Breast epithelium (tissue), 4 donors: ENCODE results near the gene NUP98. TPM values are rescaled to one million over a fixed set of nuclear protein-coding genes. Genes with fewer than 3 reads are reported as not detected.

Experiments
- DNase-seq, 2 donors: peaks; one replicate each; pipeline ENCODE4 v3.0.0-alpha.2; 2019; ENCODE audit warnings: low spot score in 2 of 2
- H3K27ac ChIP-seq, 2 donors: fragments of 200-600 bp; sonication (generic) in 1 of 2; one replicate each; pipeline ENCODE4 v1.5.1; 2016 to 2019; ENCODE audit warnings: mild to moderate bottlenecking in 1 of 2
- H3K27me3 ChIP-seq, 2 donors: fragments of 200-600 bp; sonication (generic) in 1 of 2; one replicate each; pipeline versions ENCODE4 v1.5.1 to v1.6.0; 2017 to 2019; ENCODE audit warnings: control low read depth in 1 of 2, mild to moderate bottlenecking in 1 of 2
- H3K36me3 ChIP-seq: fragments of 200-600 bp; one replicate; pipeline ENCODE4 v1.5.1; 2019
- H3K4me1 ChIP-seq, 2 donors: fragments of 200-600 bp; sonication (generic); one replicate each; pipeline ENCODE4 v1.5.1; 2016 to 2019; ENCODE audit warnings: control low read depth in 1 of 2
- H3K4me3 ChIP-seq, 3 donors: fragments of 200-600 bp; sonication (generic); 1 replicate in 2 of 3; 2 replicates in 1 of 3; pipeline ENCODE4 v1.5.1; 2016 to 2019; ENCODE audit warnings: mild to moderate bottlenecking in 3 of 3, moderate library complexity in 2 of 3
- H3K9me3 ChIP-seq, 2 donors: fragments of 200-600 bp; sonication (generic) in 1 of 2; one replicate each; pipeline ENCODE4 v1.5.1; 2016 to 2019; ENCODE audit warnings: control low read depth in 1 of 2
- CTCF ChIP-seq, 3 donors: fragments of 450-650 bp; IDR thresholded peaks; one replicate each; pipeline ENCODE4 v1.5.1; 2016 to 2017; ENCODE audit warnings: antibody characterized with exemption in 3 of 3, mild to moderate bottlenecking in 3 of 3, moderate library complexity in 3 of 3
- POLR2A ChIP-seq: fragments of 450-650 bp; IDR thresholded peaks from one replicate; pipeline ENCODE4 v1.6.1; 2016; ENCODE audit warnings: antibody characterized with exemption, mild to moderate bottlenecking, moderate library complexity
- POLR2AphosphoS5 ChIP-seq, 3 donors: sonication (generic); formaldehyde crosslinking; IDR thresholded peaks; one replicate each; pipeline ENCODE4 v1.6.1; 2017; ENCODE audit warnings: antibody characterized with exemption in 3 of 3
- intact Hi-C: fragments of 100-400 bp; cut with DNase I; formaldehyde crosslinking; loops from one replicate; pipeline ENCODE4 v1.15.1; 2023; ENCODE audit warnings: low total_unique reads
- total RNA-seq, 3 donors: library from RNA; depleted of rRNA; stranded (reverse); fragments of >200 nt; gene quantifications; one replicate each; pipeline ENCODE4 v1.1.0, GENCODE V29; 2016

Gene NUP98
- total RNA-seq, 3 donors from 2014 or later, result 98.1 to 178 (median 142) TPM

DNA sequence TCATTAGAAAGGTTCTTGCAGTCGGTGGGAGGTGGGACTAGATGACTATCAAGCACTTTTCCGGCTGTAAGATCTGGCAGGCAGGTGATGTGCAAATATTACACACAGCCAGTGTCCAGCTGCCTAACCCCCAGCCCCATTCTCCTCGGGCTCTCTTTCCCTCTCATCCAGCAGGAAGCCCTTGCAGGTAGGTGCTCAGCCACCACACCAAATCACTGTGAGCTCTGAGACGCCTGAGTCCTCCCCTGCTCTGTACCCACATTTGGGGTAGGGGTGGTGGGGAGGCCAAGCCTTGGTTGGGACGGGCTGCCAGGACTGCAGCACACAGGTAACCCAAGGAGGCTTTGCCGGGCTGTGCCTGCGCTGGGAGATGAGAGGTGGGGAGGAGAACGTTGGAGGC is 156.2 kb downstream of the NUP98 start:
- peak overlapping the region in 1 of 3 donors; percentile 80 for H3K4me3 ChIP-seq
- H3K9me3 ChIP-seq, result no peaks in the 10 kb centered on the region
- no peak for TF ChIP-seq POLR2A
- TF ChIP-seq CTCF (IDR thresholded peaks at IDR 0.05), result no peak
- no peak for TF ChIP-seq POLR2AphosphoS5 (IDR thresholded peaks at IDR 0.05)
- intact Hi-C loops, result no loop called here
- no peaks in the 10 kb centered on the region for H3K36me3 ChIP-seq
- H3K27ac ChIP-seq, result no peak overlapping the region
- DNase-seq, result no peak
- no peaks in the 10 kb centered on the region for H3K27me3 ChIP-seq
- H3K4me1 ChIP-seq, result no peaks in the 10 kb centered on the region

DNA sequence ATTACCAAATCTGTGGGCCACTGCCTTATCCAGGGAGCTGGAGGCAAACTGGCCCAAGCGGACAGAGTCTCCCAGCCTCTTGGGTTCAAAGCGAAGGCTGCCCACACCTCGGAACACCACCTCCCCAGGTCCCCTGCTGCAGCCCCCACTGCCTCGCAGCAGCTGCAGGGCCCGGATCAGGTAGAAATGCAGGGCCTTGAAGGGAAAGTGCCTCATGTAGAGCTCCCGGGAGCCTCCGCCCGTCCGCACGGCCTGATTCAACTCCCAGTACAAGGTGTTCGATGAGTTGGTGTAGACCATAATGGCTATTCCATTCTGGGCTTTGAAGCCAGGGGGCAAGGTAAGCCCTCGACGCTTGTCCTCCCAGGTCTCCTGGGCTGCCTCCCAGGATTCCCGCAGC is 157.5 kb downstream of the NUP98 start:
- Histone ChIP-seq H3K4me3 (no peak overlapping the region), H3K27me3 (no peaks in the 10 kb centered on the region), H3K4me1 (no peaks in the 10 kb centered on the region), H3K27ac (no peak overlapping the region), H3K36me3 (no peaks in the 10 kb centered on the region), H3K9me3 (no peaks in the 10 kb centered on the region)
- no peak for DNase-seq
- intact Hi-C loops, result no loop called here
- TF ChIP-seq POLR2A (no peak), CTCF (IDR thresholded peaks at IDR 0.05) (no peak), POLR2AphosphoS5 (IDR thresholded peaks at IDR 0.05) (no peak)

- Histone ChIP-seq H3K36me3 (no peaks in the 10 kb centered on the region), H3K4me3 (no peak overlapping the region), H3K27me3 (no peaks in the 10 kb centered on the region), H3K4me1 (no peaks in the 10 kb centered on the region), H3K27ac (no peak overlapping the region), H3K9me3 (no peaks in the 10 kb centered on the region)
- DNase-seq, result no peak
- intact Hi-C loops, result no loop called here
- TF ChIP-seq CTCF (IDR thresholded peaks at IDR 0.05) (no peak), POLR2A (no peak), POLR2AphosphoS5 (IDR thresholded peaks at IDR 0.05) (no peak)
Measured at GRCh38 chr11:3638513-3638912, 158.8 kb downstream of the NUP98 start.

DNA sequence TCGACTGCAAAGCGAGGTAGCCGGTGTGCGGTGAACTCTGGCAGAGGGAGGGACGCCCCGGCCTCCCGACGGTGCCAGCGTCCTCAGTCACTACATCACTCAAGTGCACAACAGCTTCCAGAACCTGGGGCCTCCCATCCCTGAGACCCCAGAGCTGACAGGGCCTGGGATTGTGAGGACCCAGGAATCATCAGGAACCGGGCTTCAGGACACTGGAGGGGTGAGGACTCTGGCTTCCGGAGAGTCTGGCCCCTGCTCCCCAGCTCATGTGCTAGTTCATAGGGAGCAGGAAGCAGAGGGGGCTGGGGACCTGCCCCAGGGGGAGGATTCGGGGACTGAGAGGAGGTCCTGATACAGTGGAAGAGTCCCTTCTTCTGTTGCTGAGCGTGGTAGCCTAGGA is 160.2 kb downstream of the NUP98 start:
- Histone ChIP-seq H3K27me3 (no peaks in the 10 kb centered on the region), H3K36me3 (no peaks in the 10 kb centered on the region), H3K27ac (no peak overlapping the region), H3K4me3 (no peak overlapping the region), H3K9me3 (no peaks in the 10 kb centered on the region), H3K4me1 (no peaks in the 10 kb centered on the region)
- intact Hi-C loops, result no loop called here
- TF ChIP-seq CTCF (IDR thresholded peaks at IDR 0.05) (no peak), POLR2AphosphoS5 (IDR thresholded peaks at IDR 0.05) (no peak), POLR2A (no peak)
- no peak for DNase-seq

DNA sequence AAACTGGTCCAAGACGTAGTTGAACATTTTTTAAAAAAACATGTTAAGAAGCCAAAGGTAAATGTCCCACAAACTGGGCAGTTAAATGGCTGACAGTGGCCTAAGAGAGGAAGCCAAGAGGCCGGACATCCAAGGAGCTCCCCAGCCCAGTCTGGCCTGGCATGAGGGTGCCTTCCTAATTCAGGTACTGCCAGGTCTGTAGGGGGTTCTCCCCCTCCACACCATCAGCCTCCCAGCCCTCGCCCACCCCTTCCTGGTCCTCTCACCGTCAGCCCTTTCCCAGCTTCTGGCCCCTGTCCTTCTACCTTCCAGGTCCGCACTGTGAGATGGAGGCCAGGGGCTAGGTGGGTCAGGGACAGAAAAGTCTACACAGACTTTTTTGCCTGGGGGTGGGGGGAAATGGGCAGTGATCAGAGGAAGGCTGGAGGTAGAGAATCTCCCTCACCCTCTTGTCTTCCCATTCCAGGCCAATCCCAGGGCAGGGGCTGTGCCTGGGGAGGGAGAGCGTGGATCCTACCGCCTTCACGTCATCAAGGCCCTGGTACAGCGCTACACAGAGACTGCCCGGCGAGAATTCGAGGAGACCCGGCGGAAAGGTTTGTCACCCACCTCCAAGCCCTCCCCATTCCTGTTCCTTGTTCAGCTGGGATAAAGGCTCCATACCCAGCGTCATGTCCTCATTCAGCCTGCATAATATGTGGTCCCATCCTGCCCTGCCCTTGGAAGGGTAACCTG is 161.5 kb downstream of the NUP98 start:
- Histone ChIP-seq H3K27ac (no peak overlapping the region), H3K4me3 (no peak overlapping the region), H3K9me3 (no peaks in the 10 kb centered on the region), H3K27me3 (no peaks in the 10 kb centered on the region), H3K4me1 (no peaks in the 10 kb centered on the region), H3K36me3 (no peaks in the 10 kb centered on the region)
- intact Hi-C loops, result no loop called here
- DNase-seq, result no peak
- TF ChIP-seq POLR2AphosphoS5 (IDR thresholded peaks at IDR 0.05) (no peak), POLR2A (no peak), CTCF (IDR thresholded peaks at IDR 0.05) (no peak)
